ENCODE results near the gene LACTB.

Gene LACTB

DNA sequence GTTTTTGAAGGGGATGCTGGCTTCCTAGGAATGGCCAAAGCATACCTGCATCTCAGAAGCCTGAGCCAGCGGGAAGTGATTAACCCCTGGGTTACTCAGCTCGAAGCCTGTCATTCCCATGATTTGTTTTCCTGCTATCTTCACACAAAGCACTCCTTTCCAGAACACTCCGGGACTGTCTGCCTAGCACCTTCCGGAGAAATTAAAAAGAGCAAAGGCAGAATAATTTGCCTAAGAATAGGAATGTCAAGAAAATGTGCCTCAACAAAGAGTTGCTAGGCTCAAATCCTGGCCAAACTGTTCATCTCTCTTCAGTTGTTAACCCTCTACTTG lies 45.0 kb upstream of the LACTB start:
- H3K4me3 ChIP-seq (ENCODE audit: low read depth, low read length) = no peak overlapping the region
- TF ChIP-seq, protein P1, sequence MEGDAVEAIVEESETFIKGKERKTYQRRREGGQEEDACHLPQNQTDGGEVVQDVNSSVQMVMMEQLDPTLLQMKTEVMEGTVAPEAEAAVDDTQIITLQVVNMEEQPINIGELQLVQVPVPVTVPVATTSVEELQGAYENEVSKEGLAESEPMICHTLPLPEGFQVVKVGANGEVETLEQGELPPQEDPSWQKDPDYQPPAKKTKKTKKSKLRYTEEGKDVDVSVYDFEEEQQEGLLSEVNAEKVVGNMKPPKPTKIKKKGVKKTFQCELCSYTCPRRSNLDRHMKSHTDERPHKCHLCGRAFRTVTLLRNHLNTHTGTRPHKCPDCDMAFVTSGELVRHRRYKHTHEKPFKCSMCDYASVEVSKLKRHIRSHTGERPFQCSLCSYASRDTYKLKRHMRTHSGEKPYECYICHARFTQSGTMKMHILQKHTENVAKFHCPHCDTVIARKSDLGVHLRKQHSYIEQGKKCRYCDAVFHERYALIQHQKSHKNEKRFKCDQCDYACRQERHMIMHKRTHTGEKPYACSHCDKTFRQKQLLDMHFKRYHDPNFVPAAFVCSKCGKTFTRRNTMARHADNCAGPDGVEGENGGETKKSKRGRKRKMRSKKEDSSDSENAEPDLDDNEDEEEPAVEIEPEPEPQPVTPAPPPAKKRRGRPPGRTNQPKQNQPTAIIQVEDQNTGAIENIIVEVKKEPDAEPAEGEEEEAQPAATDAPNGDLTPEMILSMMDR (IDR thresholded peaks at IDR 0.05; ENCODE audit: low read depth, low read length) = no peak

DNA sequence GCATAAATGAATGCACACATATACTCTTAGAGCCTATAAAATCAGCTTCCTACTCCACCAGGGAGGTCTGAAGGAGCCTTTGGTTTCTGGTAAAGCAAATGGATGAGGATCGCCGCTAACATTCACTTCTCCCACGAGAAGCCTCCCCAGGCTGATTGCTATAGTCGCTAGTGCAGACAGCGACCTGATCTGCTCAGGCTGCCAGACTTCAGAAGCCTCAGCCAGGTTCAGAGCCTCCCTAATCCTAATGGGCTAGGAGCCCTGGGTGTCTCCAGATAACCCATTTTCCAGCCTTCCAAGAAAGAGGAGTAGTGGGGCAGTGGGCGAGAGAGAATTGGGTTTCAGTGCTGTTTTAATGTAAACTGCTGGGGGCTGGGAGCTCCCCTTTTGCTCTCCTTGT lies 43.7 kb upstream of the LACTB start:
- H3K4me3 ChIP-seq (ENCODE audit: low read depth, low read length) = no peak overlapping the region
- TF ChIP-seq, protein P1 (IDR thresholded peaks at IDR 0.05; ENCODE audit: low read depth, low read length) = no peak

DNA sequence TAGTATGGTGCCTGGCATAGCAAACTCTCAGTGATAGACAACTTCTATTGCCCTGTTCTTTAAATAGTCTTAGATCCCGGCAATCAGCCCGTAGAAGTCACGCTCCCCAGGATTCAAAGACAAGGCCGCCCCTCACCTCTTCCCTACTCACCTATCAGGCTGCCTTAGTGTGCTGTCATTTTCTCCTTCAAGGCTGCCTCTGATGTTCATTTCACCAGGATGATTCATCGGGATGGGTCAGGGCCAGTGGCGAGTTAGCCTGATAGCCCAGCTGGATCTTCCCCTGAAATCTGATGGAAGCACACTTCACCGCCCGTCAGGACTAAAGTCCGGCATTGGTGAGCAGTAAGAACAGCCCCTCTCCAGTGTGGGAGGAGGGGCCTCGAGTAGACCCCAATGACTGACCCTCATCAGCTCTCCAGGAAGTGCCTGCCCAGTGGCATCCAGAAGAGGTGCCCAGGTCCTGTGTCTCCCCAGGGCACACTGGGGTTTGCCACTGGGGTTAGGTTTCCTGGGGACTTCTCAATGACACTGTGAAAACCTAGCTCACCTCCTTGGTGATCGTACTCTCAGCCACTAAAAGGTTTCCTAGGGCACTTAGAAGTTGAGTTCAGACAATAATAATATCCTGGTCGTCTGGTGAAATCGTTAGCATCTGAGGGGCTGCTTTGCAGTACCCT lies 41.6 kb upstream of the LACTB start:
- H3K4me3 ChIP-seq (ENCODE audit: low read depth, low read length) = no peak overlapping the region
- TF ChIP-seq, protein P1 (IDR thresholded peaks at IDR 0.05; ENCODE audit: low read depth, low read length) = no peak

DNA sequence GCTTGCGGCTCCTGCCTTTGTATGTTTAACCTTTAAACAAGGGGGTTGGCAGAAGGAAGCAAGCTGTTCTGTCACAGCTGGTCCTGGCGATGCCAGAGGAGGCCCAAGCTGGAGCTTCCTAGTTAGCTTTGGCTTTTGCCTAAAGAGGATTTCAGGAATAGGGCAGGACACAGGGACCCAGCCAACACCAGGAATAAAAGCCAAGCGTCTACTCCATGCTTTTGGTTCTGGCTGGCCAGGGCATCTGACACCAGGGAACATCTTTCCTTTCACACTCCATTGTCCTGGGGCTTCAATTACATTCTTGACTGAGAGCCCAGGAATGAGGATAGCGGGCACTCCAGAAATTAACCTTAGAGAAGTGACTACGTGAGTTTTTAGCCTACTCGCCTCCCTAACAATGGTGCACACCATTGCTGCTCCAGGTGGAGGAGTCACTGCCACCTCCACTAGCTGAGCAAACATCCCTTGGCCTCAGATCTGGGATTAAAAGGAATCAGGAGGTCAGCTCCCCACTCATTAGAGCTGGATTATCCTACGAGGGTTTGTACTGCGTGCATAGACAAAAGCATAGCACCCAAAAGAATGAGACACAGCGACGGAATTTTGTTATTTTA lies 40.9 kb upstream of the LACTB start:
- TF ChIP-seq, protein P1 (IDR thresholded peaks at IDR 0.05; ENCODE audit: low read depth, low read length) = no peak
- H3K4me3 ChIP-seq (ENCODE audit: low read depth, low read length) = no peak overlapping the region

DNA sequence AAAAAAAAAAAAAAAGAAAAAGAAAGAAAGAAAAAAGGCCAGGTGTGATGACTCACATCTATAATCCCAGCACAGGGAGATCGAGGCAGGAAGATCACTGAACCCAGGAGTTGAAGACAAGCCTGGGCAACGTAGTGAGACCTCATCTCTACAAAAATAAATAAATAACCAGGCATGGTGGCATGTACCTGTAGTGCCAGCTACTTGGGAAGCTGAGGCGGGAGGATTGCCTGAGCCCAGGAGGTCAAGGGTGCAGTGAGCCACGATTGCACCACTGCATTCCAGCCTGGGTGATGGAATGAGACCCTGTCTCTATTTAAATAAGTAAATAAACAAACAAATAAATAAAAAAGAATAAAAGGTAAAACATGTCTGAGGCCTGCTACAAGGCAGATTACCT lies 39.3 kb upstream of the LACTB start:
- TF ChIP-seq, protein P1 (IDR thresholded peaks at IDR 0.05; ENCODE audit: low read depth, low read length) = no peak
- H3K4me3 ChIP-seq (ENCODE audit: low read depth, low read length) = no peak overlapping the region

DNA sequence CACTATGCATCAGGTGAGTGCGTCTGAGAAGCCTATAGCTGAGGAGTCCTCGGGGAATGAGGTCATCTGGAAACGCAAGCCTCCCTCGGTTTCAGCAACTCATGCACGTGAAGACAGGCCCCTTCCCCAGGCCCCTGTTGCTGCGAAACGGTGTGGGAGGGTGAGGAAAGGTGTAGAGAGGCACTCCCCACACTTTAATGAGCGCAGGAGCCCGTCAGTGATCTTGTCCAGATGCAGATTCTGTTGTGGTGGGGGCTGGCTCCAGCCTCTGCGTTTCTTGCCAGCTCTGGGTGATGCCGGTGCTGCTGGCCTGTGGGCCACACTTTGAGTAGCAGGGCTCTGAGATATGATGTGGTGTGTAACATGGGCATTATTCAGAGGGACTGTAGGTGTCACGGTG lies 38.6 kb upstream of the LACTB start:
- TF ChIP-seq, protein P1 (IDR thresholded peaks at IDR 0.05; ENCODE audit: low read depth, low read length) = no peak
- no peak overlapping the region for H3K4me3 ChIP-seq (ENCODE audit: low read depth, low read length)

DNA sequence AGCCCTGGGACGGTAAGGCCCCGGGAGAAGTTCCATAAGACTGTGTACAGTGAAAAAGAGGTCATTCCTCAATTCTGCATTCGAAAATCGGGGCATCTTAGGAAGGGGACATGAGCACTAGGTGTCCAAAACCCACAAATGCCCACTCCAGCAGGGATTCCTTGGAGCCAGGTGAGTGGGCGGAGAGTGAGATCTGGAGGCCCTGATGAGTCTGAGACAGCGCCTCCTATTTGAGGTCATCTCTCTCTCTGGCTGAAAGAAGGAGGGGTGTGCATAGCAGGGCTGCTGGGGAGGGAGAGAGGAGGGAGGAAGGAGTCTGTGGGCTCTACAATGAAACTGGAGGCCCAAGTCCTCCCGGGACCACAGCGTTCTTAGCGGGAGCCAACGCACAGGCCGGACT lies 38.1 kb upstream of the LACTB start:
- no peak overlapping the region for H3K4me3 ChIP-seq (ENCODE audit: low read depth, low read length)
- TF ChIP-seq, protein P1 (IDR thresholded peaks at IDR 0.05; ENCODE audit: low read depth, low read length) = no peak

Measured in WI38 (cell line).